ENCODE measurements around the gene CDC20B.
"Not testable (repeated sequence)": the region's sequence is repeated elsewhere in the genome, so short reads cannot be mapped to it uniquely, and the experiment has no call there.

Gene CDC20B

DNA sequence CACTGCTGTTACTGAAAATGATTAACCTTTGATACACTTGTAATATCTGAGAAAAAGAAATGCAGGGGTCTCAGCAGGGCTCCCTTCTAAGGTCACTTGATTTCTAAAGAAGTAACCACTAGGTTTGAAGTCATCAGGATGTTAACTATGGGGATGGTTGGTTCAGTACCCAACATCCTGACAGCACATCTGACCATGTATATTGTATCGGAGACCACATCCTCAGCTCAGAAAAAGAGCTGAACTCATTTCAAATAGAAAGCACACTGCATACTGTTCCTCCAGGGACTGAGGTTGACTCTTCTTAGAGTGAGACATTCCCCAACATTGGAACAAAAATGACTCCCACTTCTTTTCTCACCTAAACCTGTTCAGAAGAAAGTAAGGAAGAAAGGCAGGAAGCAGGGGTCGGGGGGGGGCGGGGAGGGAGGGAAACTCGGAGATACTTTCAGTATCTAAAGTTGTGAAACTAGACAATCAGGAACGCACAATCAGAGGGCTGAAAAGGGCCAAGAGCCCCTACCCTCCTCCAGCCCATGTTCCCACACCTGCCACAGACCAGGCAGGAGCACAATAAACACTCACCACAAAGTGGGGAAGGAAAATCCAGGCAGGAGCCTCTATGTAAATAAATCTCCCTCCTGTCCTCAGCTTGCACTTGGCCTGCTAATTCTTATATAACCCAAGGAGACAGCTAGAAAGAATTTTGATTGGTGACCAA, 71.3 kb downstream of the CDC20B start:
- DNase-seq: no peak

DNA sequence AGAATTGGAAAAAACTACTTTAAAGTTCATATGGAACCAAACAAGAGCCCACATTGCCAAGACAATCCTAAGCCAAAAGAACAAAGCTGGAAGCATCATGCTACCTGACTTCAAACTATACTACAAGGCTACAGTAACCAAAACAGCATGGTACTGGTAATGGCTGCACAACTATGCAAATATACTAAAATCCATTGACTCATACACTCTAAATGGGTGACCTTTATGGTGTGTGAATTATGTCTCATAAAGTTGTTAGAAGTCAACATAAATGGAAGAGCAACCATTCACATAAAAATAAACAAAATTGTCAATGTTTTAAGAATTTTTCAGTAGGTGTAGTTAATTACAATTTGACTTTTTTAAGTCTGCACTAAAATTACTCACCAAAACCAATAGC, 71.8 kb downstream of the CDC20B start:
- DNase-seq: not testable (repeated sequence)

DNA sequence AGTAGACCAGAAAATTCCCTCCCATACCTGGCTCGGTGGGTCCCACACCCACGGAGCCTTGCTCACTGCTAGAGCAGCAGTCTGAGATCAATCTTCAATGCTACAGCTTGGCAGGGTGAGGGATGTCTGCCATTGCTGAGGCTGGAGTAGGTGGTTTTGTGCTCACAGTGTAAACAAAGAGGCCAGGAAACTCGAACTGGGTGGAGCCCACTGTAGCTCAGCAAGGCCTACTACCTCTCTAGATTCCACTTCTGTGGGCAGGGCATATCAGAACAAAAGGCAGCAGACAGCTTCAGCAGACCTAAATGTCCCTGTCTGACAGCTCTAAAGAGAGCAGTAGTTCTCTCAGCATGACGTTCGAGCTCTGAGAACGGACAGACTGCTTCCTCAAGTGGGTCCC, 76.1 kb downstream of the CDC20B start:
- DNase-seq: peak; percentile 12

DNA sequence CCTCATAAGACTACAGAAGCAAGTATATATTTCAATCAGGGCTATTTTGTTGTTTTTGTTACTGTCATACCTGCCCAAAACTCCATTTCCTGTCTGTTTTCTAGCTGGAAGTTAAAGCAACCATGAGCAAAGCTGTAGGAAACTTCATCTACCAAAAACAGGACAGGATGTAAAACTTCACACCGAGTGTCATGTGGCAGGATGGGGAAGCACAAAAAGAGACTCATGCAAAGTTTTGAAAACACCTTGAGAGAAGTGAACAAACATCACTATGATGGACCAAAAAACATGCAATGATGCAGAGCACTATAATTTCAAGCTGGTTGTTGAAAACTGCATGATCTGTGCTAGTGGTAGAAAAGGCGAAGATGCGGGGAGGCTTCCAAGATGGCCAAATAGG, 76.8 kb downstream of the CDC20B start:
- no peak for DNase-seq

DNA sequence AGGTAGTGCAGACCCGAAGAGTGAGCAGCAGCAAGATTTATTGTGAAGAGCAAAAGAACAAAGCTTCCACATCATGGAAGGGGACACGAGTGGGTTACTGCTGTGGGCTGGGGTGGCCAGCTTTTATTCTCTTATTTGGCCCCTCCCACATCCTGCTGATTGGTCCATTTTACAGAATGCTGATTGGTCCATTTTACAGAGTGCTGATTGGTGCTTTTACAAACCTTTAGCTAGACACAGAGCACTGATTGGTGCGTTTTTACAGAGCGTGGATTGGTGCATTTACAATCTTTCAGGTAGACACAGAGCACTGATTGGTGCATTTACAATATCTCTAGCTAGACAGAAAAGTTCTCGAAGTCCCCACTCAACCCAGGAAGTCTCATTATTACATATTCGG, 82.0 kb downstream of the CDC20B start:
- DNase-seq: not testable (repeated sequence)

DNA sequence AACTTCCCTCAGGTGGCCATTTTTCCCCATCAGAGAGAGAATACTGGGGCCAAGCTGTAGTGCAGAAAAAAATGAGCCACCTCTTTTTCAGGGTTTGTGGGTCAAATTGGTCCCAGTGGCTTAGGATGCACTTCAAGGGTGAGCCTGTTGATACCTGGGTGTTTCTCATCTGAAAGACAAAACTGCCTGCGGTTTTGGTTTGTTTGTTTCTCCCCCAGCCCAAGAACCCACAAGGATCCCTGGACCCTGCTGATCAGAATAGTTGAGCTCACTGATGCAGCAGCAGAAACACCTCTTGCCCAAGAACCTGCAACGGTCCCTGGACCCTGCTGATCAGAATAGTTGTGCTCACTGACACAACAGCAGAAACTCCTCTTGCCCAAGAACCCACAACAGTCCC, 83.7 kb downstream of the CDC20B start:
- DNase-seq: not testable (repeated sequence)

DNA sequence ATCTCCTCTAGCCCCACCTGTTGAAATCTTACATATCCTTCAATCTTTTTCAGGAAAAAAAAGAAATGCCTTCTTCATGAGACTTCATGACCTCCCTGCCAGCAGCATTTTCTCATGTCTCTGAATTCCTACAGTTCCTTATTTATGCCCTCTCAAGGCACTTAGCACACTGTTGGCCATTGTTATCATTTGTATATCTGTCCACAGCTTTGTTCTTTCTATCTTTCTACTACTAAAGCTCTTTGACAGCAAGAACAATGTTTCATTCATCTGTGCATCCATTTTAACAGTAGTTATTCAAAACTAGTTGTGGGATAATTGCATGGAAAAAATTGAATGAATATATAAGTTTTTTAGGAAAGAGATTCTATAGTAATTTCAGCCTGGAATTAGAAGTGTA, 91.4 kb downstream of the CDC20B start:
- DNase-seq: no peak

DNA sequence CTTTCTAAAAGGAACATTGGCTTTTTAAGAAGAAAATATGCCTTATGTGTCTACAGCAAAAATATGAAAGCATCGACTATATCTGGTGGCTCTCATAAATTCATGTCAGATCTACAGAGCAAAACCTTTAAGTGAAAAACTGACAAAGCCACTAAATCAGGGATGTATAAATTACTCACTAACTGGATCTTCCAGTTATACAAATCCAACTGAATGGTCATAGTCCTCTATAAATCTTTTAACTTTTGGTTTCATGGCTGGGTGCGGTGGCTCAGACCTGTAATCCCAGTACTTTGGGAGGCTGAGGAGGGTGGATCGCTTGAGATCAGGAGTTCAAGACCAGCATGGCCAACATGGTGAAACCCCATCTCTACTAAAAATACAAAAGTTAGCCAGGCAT, 99.8 kb downstream of the CDC20B start:
- no peak for DNase-seq

DNA sequence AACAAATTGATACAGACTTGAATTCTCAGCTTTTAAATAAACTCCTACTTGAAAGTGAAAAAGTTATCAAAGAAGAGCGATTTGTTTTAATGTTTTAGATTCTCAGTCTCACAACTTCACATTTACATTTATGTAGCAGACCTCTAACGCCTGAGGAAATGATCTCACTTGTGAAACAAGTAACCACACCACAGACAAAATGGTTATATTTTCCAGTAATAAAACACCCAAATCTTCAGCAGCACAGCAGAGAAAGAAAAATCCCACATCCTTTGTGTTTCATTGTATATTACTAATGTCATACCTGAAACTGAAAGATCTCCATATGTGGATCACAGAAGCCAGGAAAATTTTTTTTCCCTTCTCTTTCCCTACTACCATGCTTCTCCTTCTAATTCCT, 100.3 kb downstream of the CDC20B start:
- DNase-seq: no peak

DNA sequence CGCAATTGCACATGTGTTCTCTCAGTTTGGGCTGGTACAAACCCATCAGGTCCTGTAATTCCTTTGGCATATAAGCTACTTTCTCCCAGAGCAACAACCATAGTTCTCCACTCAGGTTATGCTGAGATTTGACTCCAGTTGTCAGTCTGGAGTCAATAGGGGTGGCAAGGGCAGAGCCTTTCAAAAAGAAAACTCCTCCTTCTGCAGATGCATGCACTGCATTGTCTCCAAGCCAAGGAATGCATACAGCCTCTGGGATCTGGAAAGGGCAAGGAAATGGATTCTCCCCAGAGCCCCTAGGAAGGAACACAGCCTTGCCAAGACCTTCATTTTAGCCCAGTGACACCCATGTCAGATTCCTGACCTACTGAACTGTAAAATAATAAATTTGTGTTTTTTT, 101.6 kb downstream of the CDC20B start:
- DNase-seq: no peak

DNA sequence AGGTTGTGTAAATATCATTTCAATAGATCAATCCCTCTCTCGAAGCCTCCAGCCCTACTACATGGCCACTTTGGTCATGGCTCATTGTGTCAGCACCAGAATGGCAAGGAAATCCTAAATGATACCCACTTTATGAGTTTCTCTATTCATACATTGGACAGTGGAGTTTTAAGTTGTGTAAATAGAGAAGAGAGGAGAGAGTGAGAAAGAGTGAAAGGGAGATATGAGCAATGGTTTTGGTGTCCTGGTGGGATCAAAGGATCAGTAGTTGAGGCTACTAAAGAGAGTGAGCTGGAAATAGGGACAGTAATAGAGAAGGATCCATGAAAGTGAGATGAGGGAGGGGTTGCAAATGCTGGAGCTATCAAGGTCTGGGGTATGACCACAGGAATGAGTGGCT, 102.0 kb downstream of the CDC20B start:
- no peak for DNase-seq

DNA sequence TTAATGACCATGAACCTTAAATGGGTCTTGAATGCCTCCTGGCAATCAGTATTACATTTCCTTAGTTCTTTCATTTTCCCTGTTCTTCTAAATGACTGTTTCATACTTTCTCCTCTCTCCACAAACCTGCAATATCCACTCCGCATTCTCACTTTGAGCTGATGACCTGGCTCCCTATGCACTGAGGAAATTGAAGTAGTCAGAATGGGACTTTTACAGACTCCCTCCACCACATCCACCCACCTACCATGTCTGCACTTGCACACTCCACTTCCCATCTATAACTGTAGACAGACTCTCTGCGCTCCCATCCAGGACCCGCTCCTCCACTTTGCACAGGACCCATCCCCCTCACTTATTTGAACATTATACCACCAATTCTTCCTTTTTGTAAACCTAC, 106.7 kb downstream of the CDC20B start:
- no peak for DNase-seq

DNA sequence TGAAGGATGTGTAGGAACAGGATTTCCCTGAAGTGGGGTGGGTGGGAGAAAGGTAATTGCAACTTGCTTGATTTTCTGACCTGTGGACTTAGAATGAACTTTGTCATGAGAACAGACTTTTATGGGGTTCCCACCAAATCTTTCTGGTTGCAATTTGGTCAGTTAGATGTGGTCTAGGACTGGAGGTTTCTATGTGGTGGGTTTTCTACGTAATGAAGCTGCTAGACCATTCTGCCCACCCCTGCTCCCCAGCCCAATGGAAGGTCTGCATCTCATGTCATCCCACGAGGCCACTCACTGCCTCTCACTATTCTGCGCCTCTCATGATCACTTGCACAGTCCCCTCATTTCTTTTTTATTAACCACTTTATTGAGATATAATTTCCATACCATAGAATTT, 108.5 kb downstream of the CDC20B start:
- no peak for DNase-seq

DNA sequence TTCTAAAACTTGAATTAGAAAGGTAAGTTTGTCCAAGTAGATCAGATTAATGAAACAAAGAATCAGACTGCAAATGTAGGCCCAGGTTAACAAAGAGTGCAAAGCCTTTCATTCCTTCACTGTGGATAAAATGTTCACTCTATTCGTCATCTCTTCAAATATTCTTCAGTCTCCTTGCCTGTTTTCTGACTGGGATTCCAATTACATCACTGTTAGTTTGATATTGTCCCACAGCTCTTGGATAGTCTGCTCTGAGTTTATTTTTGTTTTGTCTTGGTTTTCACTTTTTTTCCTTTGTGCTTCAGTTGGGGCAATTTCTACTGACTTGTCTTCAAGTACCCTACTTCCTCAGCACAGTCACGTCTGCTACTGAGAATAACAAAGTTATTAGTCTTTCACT, 109.1 kb downstream of the CDC20B start:
- no peak for DNase-seq

DNA sequence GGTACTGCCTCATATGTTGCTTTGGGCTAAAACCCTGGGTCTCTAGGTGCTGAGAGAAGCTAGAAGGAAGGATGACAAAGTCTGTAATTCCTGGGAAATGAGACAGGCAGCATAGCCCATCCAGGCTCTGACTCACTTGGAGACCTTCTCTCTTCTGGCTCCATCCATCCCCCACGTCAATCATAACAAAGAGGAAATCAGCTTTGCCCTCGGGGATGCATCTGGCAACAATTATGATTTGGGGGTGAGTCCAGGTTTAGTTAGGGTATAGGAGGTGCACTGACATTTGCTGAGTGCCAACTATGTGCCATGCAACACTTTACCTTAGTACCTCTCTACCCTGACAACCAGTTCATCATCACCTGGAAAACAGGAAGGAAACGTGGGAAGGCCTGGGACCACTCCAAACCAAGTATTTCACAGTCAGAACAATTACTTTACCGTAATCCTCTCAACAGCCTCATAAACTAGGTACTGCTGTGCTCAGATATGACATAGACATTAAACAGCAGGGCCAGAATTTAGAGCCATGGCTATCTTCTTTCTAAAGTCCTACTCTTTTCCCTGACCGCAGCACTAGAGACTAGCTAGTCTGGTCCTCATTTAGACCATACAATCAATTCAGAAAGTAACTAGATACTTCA, 109.6 kb downstream of the CDC20B start:
- DNase-seq: no peak

Data from activated CD4-positive, alpha-beta T cell treated with anti-CD3 and anti-CD28 coated beads for 1 hour (primary cell).